Mesendoderm (in vitro differentiated cells): ENCODE data around the gene HPS1.

Experiments used
- DNase-seq: peaks from one replicate; pipeline ENCODE4 v3.0.0; 2013
- H2AK5ac ChIP-seq: 2 replicates; pipeline ENCODE4 v1.6.1; 2013; ENCODE audit warnings: low read length, inconsistent platforms
- H2BK120ac ChIP-seq: 2 replicates; pipeline ENCODE4 v1.6.1; 2013; ENCODE audit warnings: low read depth, mild to moderate bottlenecking, low read length, moderate library complexity, mixed read lengths
- H2BK15ac ChIP-seq: replicated peaks from 2 replicates; pipeline ENCODE4 v1.6.1; 2013; ENCODE audit warnings: low read depth, mild to moderate bottlenecking, moderate library complexity
- H2BK5ac ChIP-seq: 2 replicates; pipeline ENCODE4 v1.6.1; 2013; ENCODE audit warnings: low read length, inconsistent platforms
- H3K18ac ChIP-seq: 2 replicates; pipeline ENCODE4 v1.6.1; 2013; ENCODE audit warnings: mild to moderate bottlenecking, low read length, mixed read lengths
- H3K23ac ChIP-seq: one replicate; pipeline ENCODE4 v1.6.1; 2013; ENCODE audit warnings: low read length
- H3K27ac ChIP-seq: 2 replicates; pipeline ENCODE4 v1.5.1; 2013; ENCODE audit warnings: low read depth, mild to moderate bottlenecking, inconsistent platforms, low read length, moderate library complexity
- H3K27me3 ChIP-seq: 2 replicates; pipeline ENCODE4 v1.6.1; 2013; ENCODE audit warnings: low read length, control low read depth, mild to moderate bottlenecking, inconsistent platforms; ENCODE audit not compliant: insufficient read depth, poor library complexity
- H3K36me3 ChIP-seq: 2 replicates; pipeline ENCODE4 v1.6.1; 2013; ENCODE audit warnings: low read length, inconsistent platforms; ENCODE audit not compliant: control insufficient read depth, insufficient read depth
- H3K4ac ChIP-seq: one replicate; pipeline ENCODE4 v1.6.1; 2013; ENCODE audit warnings: low read depth, mild to moderate bottlenecking, low read length, moderate library complexity
- H3K4me1 ChIP-seq: 2 replicates; pipeline ENCODE4 v1.6.1; 2013; ENCODE audit warnings: low read depth, low read length, inconsistent platforms; ENCODE audit not compliant: control insufficient read depth
- H3K4me2 ChIP-seq: 2 replicates; pipeline ENCODE4 v1.6.1; 2013; ENCODE audit warnings: low read length
- H3K4me3 ChIP-seq: 2 replicates; pipeline ENCODE4 v1.5.1; 2013; ENCODE audit warnings: mild to moderate bottlenecking, low read length
- H3K56ac ChIP-seq: one replicate; pipeline ENCODE4 v1.6.1; 2013; ENCODE audit warnings: low read length
- H3K79me1 ChIP-seq: 2 replicates; pipeline ENCODE4 v1.6.1; 2013; ENCODE audit warnings: low read length, inconsistent platforms
- H3K79me2 ChIP-seq: 2 replicates; pipeline ENCODE4 v1.6.1; 2013; ENCODE audit warnings: mild to moderate bottlenecking, low read length; ENCODE audit not compliant: control insufficient read depth, insufficient read depth
- H3K9ac ChIP-seq: 2 replicates; pipeline ENCODE4 v1.6.1; 2013; ENCODE audit warnings: low read length, inconsistent platforms
- H4K5ac ChIP-seq: one replicate; pipeline ENCODE4 v1.6.1; 2013; ENCODE audit warnings: low read length
- H4K8ac ChIP-seq: one replicate; pipeline ENCODE4 v1.6.1; 2013; ENCODE audit warnings: low read depth, mild to moderate bottlenecking, control low read depth, low read length, moderate library complexity
- WGBS: extraction: QIAGEN DNeasy Blood & Tissue Kit; methylation state at CpG from one replicate; pipeline ENCODE4 v1.1.7; 2013; ENCODE audit warnings: low lambda C conversion rate, missing lambda C conversion rate; ENCODE audit not compliant: insufficient coverage; ENCODE audit errors: extremely low coverage; 5-methylcytosine and 5-hydroxymethylcytosine counted together

Gene HPS1

GRCh38 chr10:98477861-98478260, 31.1 kb upstream of the HPS1 start:
- Histone ChIP-seq H3K4me2 (no peak overlapping the region), H3K4me3 (no peak overlapping the region), H4K8ac (no peak overlapping the region), H3K36me3 (no peaks in the 10 kb centered on the region), H4K5ac (no peak overlapping the region), H2BK5ac (no peak overlapping the region), H3K4ac (no peak overlapping the region), H3K23ac (no peak overlapping the region), H3K18ac (no peak overlapping the region), H3K9ac (no peak overlapping the region), H3K79me1 (no peaks in the 10 kb centered on the region), H3K4me1 (peaks cover 2% of the 10 kb centered on the region), H2AK5ac (no peak overlapping the region), H2BK15ac (no peak overlapping the region), H3K27me3 (no peaks in the 10 kb centered on the region), H3K79me2 (no peaks in the 10 kb centered on the region), H3K56ac (no peak overlapping the region), H2BK120ac (no peak overlapping the region), H3K27ac (no peak overlapping the region)
- no peak for DNase-seq

GRCh38 chr10:98474628-98475027, 27.9 kb upstream of the HPS1 start:
- H2AK5ac ChIP-seq, result no peak overlapping the region
- H3K79me1 ChIP-seq, result no peaks in the 10 kb centered on the region
- no peak overlapping the region for H4K8ac ChIP-seq

DNA sequence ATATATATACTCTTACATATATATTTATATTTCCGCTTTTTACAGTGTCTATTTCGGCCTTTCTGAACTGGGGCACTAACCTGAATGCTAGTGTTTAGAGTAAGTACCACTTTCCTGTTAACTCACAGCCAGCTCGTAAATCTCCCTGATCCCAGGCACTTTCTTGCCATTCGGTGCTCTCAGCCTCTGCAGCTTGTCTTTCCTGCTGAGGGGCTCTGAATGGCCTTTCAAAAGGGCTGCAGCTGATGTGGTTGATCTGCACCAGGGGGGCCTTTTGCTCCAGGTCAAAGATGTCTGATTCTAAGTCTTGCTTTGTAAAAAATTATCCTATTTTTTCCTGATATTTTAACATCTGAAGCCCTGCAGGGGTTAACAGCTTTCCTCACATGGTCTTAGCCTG, 25.5 kb upstream of the HPS1 start:
- H3K4me1 ChIP-seq, result no peaks in the 10 kb centered on the region
- no peak overlapping the region for H3K56ac ChIP-seq
- no peak overlapping the region for H4K5ac ChIP-seq
- H3K18ac ChIP-seq, result no peak overlapping the region
- H3K79me2 ChIP-seq, result no peaks in the 10 kb centered on the region
- no peaks in the 10 kb centered on the region for H3K27me3 ChIP-seq
- DNase-seq, result no peak
- WGBS, result no CpG with 5 or more reads among the region's 4 CpGs
- no peak overlapping the region for H2BK15ac ChIP-seq
- H3K4ac ChIP-seq, result no peak overlapping the region
- H3K27ac ChIP-seq, result no peak overlapping the region
- no peak overlapping the region for H3K9ac ChIP-seq
- no peak overlapping the region for H3K23ac ChIP-seq
- no peak overlapping the region for H3K4me2 ChIP-seq
- no peak overlapping the region for H3K4me3 ChIP-seq
- no peak overlapping the region for H4K8ac ChIP-seq
- H2AK5ac ChIP-seq, result no peak overlapping the region
- no peaks in the 10 kb centered on the region for H3K36me3 ChIP-seq
- H3K79me1 ChIP-seq, result no peaks in the 10 kb centered on the region
- H2BK5ac ChIP-seq, result no peak overlapping the region
- H2BK120ac ChIP-seq, result no peak overlapping the region

More at GRCh38 chr10:98474628-98475027, 27.9 kb upstream of the HPS1 start:
- no peak overlapping the region for H3K4me2 ChIP-seq
- no peak overlapping the region for H3K18ac ChIP-seq
- no peak overlapping the region for H3K4ac ChIP-seq
- H3K36me3 ChIP-seq, result no peaks in the 10 kb centered on the region
- H3K9ac ChIP-seq, result no peak overlapping the region
- no peak overlapping the region for H3K56ac ChIP-seq
- no peak overlapping the region for H2BK5ac ChIP-seq
- no peak overlapping the region for H3K4me3 ChIP-seq
- DNase-seq, result no peak
- no peak overlapping the region for H2BK120ac ChIP-seq
- no peaks in the 10 kb centered on the region for H3K79me2 ChIP-seq
- no peak overlapping the region for H3K27ac ChIP-seq
- H3K4me1 ChIP-seq, result peaks cover 2% of the 10 kb centered on the region
- no peaks in the 10 kb centered on the region for H3K27me3 ChIP-seq
- no peak overlapping the region for H4K5ac ChIP-seq
- H2BK15ac ChIP-seq, result no peak overlapping the region
- H3K23ac ChIP-seq, result no peak overlapping the region

- WGBS, result no CpG with 5 or more reads among the region's 5 CpGs
- H3K79me1 ChIP-seq, result no peaks in the 10 kb centered on the region
- H3K36me3 ChIP-seq, result no peaks in the 10 kb centered on the region
- H3K27ac ChIP-seq, result no peak overlapping the region
- no peak overlapping the region for H3K4ac ChIP-seq
- H3K79me2 ChIP-seq, result no peaks in the 10 kb centered on the region
- H3K9ac ChIP-seq, result no peak overlapping the region
- no peak overlapping the region for H3K18ac ChIP-seq
- no peak overlapping the region for H2BK5ac ChIP-seq
- no peak overlapping the region for H2BK15ac ChIP-seq
- DNase-seq, result no peak
- H3K4me1 ChIP-seq, result no peaks in the 10 kb centered on the region
- H3K23ac ChIP-seq, result no peak overlapping the region
- H4K8ac ChIP-seq, result no peak overlapping the region
- H2AK5ac ChIP-seq, result no peak overlapping the region
- no peak overlapping the region for H2BK120ac ChIP-seq
- H4K5ac ChIP-seq, result no peak overlapping the region
- H3K27me3 ChIP-seq, result no peaks in the 10 kb centered on the region
- H3K56ac ChIP-seq, result no peak overlapping the region
- H3K4me2 ChIP-seq, result no peak overlapping the region
- no peak overlapping the region for H3K4me3 ChIP-seq
Observed at GRCh38 chr10:98470850-98471249, 24.1 kb upstream of the HPS1 start.

DNA sequence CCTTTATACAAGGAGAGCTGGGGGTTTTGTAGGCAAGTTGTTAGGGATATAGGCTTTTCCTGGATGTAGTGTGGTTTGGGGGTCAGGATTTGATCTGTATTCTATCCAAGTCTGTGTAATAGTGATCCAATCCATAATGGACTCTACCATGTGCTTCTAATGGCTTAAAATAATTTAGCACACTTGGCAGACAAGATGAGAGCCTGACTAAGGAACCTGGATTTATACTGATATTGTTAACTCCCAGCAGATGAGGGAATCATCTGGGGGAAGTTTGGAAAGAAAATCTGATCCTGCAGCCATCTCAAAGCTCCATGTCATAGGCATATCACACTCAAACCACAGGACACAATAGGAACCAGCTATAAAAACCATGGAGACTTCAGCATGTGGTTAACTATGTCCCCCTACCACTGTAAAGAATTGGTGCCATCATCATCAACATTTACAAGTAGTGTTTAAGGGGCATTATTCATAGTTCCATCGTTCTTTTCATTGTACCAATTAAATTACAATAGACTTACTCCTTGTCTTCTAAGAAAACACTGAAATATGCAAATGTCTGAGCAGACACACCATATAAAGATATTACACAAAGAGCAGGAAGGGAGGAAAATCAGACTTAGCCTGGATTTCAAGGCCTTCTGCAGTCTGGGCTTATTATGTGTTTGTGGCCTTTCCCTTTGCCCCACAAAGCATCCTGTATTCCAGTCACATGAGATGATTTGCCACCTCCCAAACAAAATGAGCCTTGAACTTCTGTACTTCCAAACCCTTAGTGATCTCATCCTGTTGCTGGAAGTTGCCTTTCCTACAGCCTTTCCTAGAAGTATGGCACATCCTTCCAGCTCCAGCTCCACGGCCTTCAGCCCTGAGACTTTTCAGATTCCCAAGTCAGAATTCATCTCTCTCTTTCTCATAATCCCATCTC, 22.5 kb upstream of the HPS1 start:
- no CpG with 5 or more reads among the region's 2 CpGs for WGBS
- no peaks in the 10 kb centered on the region for H3K27me3 ChIP-seq

More for the DNA sequence above, 22.5 kb upstream of the HPS1 start:
- Histone ChIP-seq H3K18ac (no peak overlapping the region), H3K79me2 (no peaks in the 10 kb centered on the region), H3K36me3 (no peaks in the 10 kb centered on the region), H3K9ac (no peak overlapping the region), H3K23ac (no peak overlapping the region), H3K27ac (no peak overlapping the region), H3K56ac (no peak overlapping the region), H2BK15ac (no peak overlapping the region), H3K4me1 (no peaks in the 10 kb centered on the region), H3K79me1 (no peaks in the 10 kb centered on the region), H3K4me2 (no peak overlapping the region), H2AK5ac (no peak overlapping the region), H3K4me3 (no peak overlapping the region), H4K8ac (no peak overlapping the region), H4K5ac (no peak overlapping the region), H3K4ac (no peak overlapping the region), H2BK120ac (no peak overlapping the region), H2BK5ac (no peak overlapping the region)
- no peak for DNase-seq
